Measurements from ENCODE around the gene LPAR5. TPM values are rescaled to one million over a fixed set of nuclear protein-coding genes. Genes with fewer than 3 reads are reported as not detected.
"Not testable (repeated sequence)": the region's sequence is repeated elsewhere in the genome, so short reads cannot be mapped to it uniquely, and the experiment has no call there.

Gene LPAR5
- total RNA-seq, 1 experiment from 2014 or later, result 14.8 TPM

GRCh38 chr12:6604259-6605029 lies 31.3 kb downstream of the LPAR5 start:
- H3K36me3 ChIP-seq (ENCODE audit: low read depth), result peaks cover 46% of the 10 kb centered on the region
- peaks cover 57% of the 10 kb centered on the region for H3K79me2 ChIP-seq (ENCODE audit: low read depth)
- intact Hi-C loops (cut with micrococcal nuclease; ENCODE audit: unreplicated experiment), result no loop called here
- no peak for TF ChIP-seq CTCF (conservative IDR thresholded peaks at IDR 0.05)
- no peak for TF ChIP-seq EZH2 (IDR thresholded peaks at IDR 0.05; ENCODE audit: low read depth)
- no peak overlapping the region for H2AFZ ChIP-seq
- peak overlapping the region; percentile 88 for H3K4me3 ChIP-seq
- DNase-seq, result no peak
- BruUV-seq (replicated peaks), result no TSS peak
- H3K9me2 ChIP-seq (ENCODE audit: insufficient read depth), result no peaks in the 10 kb centered on the region
- H3K4me2 ChIP-seq, result peak overlapping the region; percentile 94
- peaks cover 39% of the 10 kb centered on the region for H3F3A ChIP-seq (ENCODE audit: insufficient read depth, low read depth)
- POLR2A ChIA-PET (ENCODE audit: unreplicated experiment), result no interaction called here
- peaks cover 54% of the 10 kb centered on the region for H4K20me1 ChIP-seq (ENCODE audit: insufficient read depth)
- no peaks in the 10 kb centered on the region for H3K27me3 ChIP-seq (ENCODE audit: insufficient read depth, low read depth)
- H3K9me3 ChIP-seq (ENCODE audit: insufficient read depth, low read depth), result no peaks in the 10 kb centered on the region
- CTCF ChIA-PET, result no interaction called here
- no peak overlapping the region for H3K27ac ChIP-seq
- H3K4me1 ChIP-seq (replicated peaks; ENCODE audit: insufficient read depth), result peaks cover 32% of the 10 kb centered on the region

GRCh38 chr12:6603095-6603567 lies 32.6 kb downstream of the LPAR5 start:
- DNase-seq, result no peak
- peaks cover 27% of the 10 kb centered on the region for H3K4me1 ChIP-seq (replicated peaks; ENCODE audit: insufficient read depth)
- H2AFZ ChIP-seq, result no peak overlapping the region
- H3K9me2 ChIP-seq (ENCODE audit: insufficient read depth), result no peaks in the 10 kb centered on the region
- H3K36me3 ChIP-seq (ENCODE audit: low read depth), result peaks cover 59% of the 10 kb centered on the region
- CTCF ChIA-PET, result no interaction called here
- intact Hi-C loops (cut with micrococcal nuclease; ENCODE audit: unreplicated experiment), result no loop called here
- peaks cover 57% of the 10 kb centered on the region for H3K79me2 ChIP-seq (ENCODE audit: low read depth)
- no peak overlapping the region for H3K4me2 ChIP-seq
- POLR2A ChIA-PET (ENCODE audit: unreplicated experiment), result interaction anchor here (0.6 kb wide), 1 partner anchor 10 kb away, joined by 6 read pairs; no protein-coding TSS in a partner anchor
- H4K20me1 ChIP-seq (ENCODE audit: insufficient read depth), result peaks cover 64% of the 10 kb centered on the region
- H3F3A ChIP-seq (ENCODE audit: insufficient read depth, low read depth), result peaks cover 34% of the 10 kb centered on the region
- H3K27ac ChIP-seq, result no peak overlapping the region
- H3K27me3 ChIP-seq (ENCODE audit: insufficient read depth, low read depth), result no peaks in the 10 kb centered on the region
- H3K9me3 ChIP-seq (ENCODE audit: insufficient read depth, low read depth), result no peaks in the 10 kb centered on the region
- no TSS peak for BruUV-seq (replicated peaks)
- no peak for TF ChIP-seq EZH2 (IDR thresholded peaks at IDR 0.05; ENCODE audit: low read depth)
- no peak for TF ChIP-seq CTCF (conservative IDR thresholded peaks at IDR 0.05)
- no peak overlapping the region for H3K4me3 ChIP-seq

- Histone ChIP-seq H3K4me2 (no peak overlapping the region), H3K4me3 (no peak overlapping the region), H3K9me3 (ENCODE audit: insufficient read depth, low read depth) (no peaks in the 10 kb centered on the region), H2AFZ (no peak overlapping the region), H3K27ac (no peak overlapping the region), H3F3A (ENCODE audit: insufficient read depth, low read depth) (peaks cover 30% of the 10 kb centered on the region), H3K9me2 (ENCODE audit: insufficient read depth) (no peaks in the 10 kb centered on the region), H4K20me1 (ENCODE audit: insufficient read depth) (peaks cover 65% of the 10 kb centered on the region), H3K36me3 (ENCODE audit: low read depth) (peaks cover 65% of the 10 kb centered on the region), H3K79me2 (ENCODE audit: low read depth) (peaks cover 57% of the 10 kb centered on the region), H3K4me1 (replicated peaks; ENCODE audit: insufficient read depth) (peaks cover 21% of the 10 kb centered on the region), H3K27me3 (ENCODE audit: insufficient read depth, low read depth) (no peaks in the 10 kb centered on the region)
- DNase-seq, result no peak
- ChIA-PET CTCF (interaction anchor here (0.6 kb wide), 1 partner anchor 65 kb away, joined by 3 read pairs; no protein-coding TSS in a partner anchor), POLR2A (ENCODE audit: unreplicated experiment) (no interaction called here)
- TF ChIP-seq EZH2 (IDR thresholded peaks at IDR 0.05; ENCODE audit: low read depth), result no peak
- no peak for TF ChIP-seq CTCF (conservative IDR thresholded peaks at IDR 0.05)
- BruUV-seq (replicated peaks), result no TSS peak
- intact Hi-C loops (cut with micrococcal nuclease; ENCODE audit: unreplicated experiment), result no loop called here
Observed at GRCh38 chr12:6602526-6602925, 33.2 kb downstream of the LPAR5 start.

GRCh38 chr12:6595673-6596072 lies 40.1 kb downstream of the LPAR5 start:
- H3K27me3 ChIP-seq (ENCODE audit: insufficient read depth, low read depth); H3K79me2 ChIP-seq (ENCODE audit: low read depth); H3K9me2 ChIP-seq (ENCODE audit: insufficient read depth); H2AFZ ChIP-seq; H3K27ac ChIP-seq; BruUV-seq (replicated peaks); H3K4me2 ChIP-seq; intact Hi-C loops (cut with micrococcal nuclease; ENCODE audit: unreplicated experiment); DNase-seq; H3K4me1 ChIP-seq (replicated peaks; ENCODE audit: insufficient read depth); H3K4me3 ChIP-seq; H3K9me3 ChIP-seq (ENCODE audit: insufficient read depth, low read depth): not testable (repeated sequence)
- ChIA-PET CTCF (interaction anchor here (0.6 to 0.7 kb wide), 2 partner anchors 28 to 39 kb away, joined by 4 to 9 read pairs; no protein-coding TSS in a partner anchor), POLR2A (ENCODE audit: unreplicated experiment) (interaction anchor here (0.7 kb wide), 1 partner anchor 66 kb away, joined by 5 read pairs; no protein-coding TSS in a partner anchor)
- H3F3A ChIP-seq (ENCODE audit: insufficient read depth, low read depth), result peaks cover 40% of the 10 kb centered on the region
- peaks cover 68% of the 10 kb centered on the region for H3K36me3 ChIP-seq (ENCODE audit: low read depth)
- peaks cover 32% of the 10 kb centered on the region for H4K20me1 ChIP-seq (ENCODE audit: insufficient read depth)

Data from PC-9 (cell line).